ENCODE measurements around the gene DPM2.

DPM2 gene

GRCh38 chr9:127949827-127950512 is 12.3 kb upstream of the DPM2 start:
- TF ChIP-seq, protein P1, sequence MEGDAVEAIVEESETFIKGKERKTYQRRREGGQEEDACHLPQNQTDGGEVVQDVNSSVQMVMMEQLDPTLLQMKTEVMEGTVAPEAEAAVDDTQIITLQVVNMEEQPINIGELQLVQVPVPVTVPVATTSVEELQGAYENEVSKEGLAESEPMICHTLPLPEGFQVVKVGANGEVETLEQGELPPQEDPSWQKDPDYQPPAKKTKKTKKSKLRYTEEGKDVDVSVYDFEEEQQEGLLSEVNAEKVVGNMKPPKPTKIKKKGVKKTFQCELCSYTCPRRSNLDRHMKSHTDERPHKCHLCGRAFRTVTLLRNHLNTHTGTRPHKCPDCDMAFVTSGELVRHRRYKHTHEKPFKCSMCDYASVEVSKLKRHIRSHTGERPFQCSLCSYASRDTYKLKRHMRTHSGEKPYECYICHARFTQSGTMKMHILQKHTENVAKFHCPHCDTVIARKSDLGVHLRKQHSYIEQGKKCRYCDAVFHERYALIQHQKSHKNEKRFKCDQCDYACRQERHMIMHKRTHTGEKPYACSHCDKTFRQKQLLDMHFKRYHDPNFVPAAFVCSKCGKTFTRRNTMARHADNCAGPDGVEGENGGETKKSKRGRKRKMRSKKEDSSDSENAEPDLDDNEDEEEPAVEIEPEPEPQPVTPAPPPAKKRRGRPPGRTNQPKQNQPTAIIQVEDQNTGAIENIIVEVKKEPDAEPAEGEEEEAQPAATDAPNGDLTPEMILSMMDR (IDR thresholded peaks at IDR 0.05; ENCODE audit: low read depth, low read length, missing control alignments): no peak
- no peak overlapping the region for H3K4me3 ChIP-seq (ENCODE audit: low read depth, low read length)
- no peak for DNase-seq (ENCODE audit: low read depth)

GRCh38 chr9:127947841-127948710 is 10.4 kb upstream of the DPM2 start:
- TF ChIP-seq, protein P1 (IDR thresholded peaks at IDR 0.05; ENCODE audit: low read depth, low read length, missing control alignments): no peak
- DNase-seq (ENCODE audit: low read depth): no peak
- no peak overlapping the region for H3K4me3 ChIP-seq (ENCODE audit: low read depth, low read length)

GRCh38 chr9:127946728-127947127 is 9.1 kb upstream of the DPM2 start:
- DNase-seq (ENCODE audit: low read depth): no peak
- H3K4me3 ChIP-seq (ENCODE audit: low read depth, low read length): no peak overlapping the region
- TF ChIP-seq, protein P1 (IDR thresholded peaks at IDR 0.05; ENCODE audit: low read depth, low read length, missing control alignments): no peak

GRCh38 chr9:127945942-127946341 is 8.3 kb upstream of the DPM2 start:
- no peak overlapping the region for H3K4me3 ChIP-seq (ENCODE audit: low read depth, low read length)
- no peak for DNase-seq (ENCODE audit: low read depth)
- TF ChIP-seq, protein P1 (IDR thresholded peaks at IDR 0.05; ENCODE audit: low read depth, low read length, missing control alignments): no peak

- H3K4me3 ChIP-seq (ENCODE audit: low read depth, low read length): no peak overlapping the region
- TF ChIP-seq, protein P1 (IDR thresholded peaks at IDR 0.05; ENCODE audit: low read depth, low read length, missing control alignments): no peak
- DNase-seq (ENCODE audit: low read depth): no peak
These were observed 7.7 kb upstream of the DPM2 start for GRCh38 chr9:127945338-127945737.

DNA sequence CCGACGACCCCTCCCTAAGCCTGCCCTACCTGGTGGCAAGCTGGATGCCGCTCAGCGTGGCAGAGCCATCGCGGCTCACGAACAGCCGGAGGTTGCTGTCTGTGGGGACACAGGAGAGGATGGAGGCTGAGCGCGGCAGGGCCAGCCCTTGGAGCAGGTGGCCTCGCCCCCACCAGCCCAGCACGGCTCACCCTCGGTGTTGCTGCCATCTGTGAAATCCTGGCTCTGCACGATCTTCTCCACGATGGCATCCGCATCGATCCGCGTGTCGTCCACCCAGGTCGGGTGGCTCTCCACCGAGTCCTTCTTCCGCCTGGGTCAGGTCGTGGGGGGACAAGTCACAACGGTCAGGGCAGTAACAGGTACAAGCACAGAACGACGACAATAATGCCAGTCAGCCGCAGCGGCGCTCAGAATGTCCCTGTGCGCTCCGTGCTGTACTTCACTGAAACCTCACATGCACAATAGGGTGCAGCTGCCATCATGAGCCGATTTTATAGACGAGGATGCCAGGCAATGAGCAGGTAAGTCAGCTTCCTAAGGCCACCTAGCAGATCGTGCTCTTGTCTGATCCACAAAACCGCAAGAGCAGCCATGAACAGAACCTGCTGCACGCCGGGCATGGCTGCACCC is 7.0 kb upstream of the DPM2 start:
- no peak for DNase-seq (ENCODE audit: low read depth)
- TF ChIP-seq, protein P1 (IDR thresholded peaks at IDR 0.05; ENCODE audit: low read depth, low read length, missing control alignments): no peak
- no peak overlapping the region for H3K4me3 ChIP-seq (ENCODE audit: low read depth, low read length)
